Panc1 (cell line): ENCODE results near the gene APBB1. TPM values are rescaled to one million over a fixed set of nuclear protein-coding genes. Genes with fewer than 3 reads are reported as not detected.
A peak's percentile ranks its signal among the peaks of the same experiment; 100 is the strongest.

ENCODE experiments used
- ATAC-seq: fragments of 200-7000 bp; cut with Tn5 transposase; 2 replicates; pipeline ENCODE4 v1.9.1; 2020; ENCODE audit warnings: mild to moderate bottlenecking, moderate library complexity
- BruUV-seq: library from RNA; stranded (reverse); fragments of 400-500 nt; replicated peaks from 2 replicates; lab custom pipeline; 2021; lab: Mats Ljungman, UMichigan
- CTCF ChIA-PET: fragments of 300-600 bp; sonication (Branson Sonifier 250); formaldehyde crosslinking; loops from one replicate; lab custom pipeline; 2022; ENCODE audit warnings: antibody characterized with exemption; lab: Charles Lee
- POLR2A ChIA-PET: fragments of 300-600 bp; sonication (Branson Sonifier 250); formaldehyde crosslinking; loops from one replicate; lab custom pipeline; 2022; ENCODE audit warnings: antibody characterized with exemption; lab: Charles Lee
- DNase-seq: peaks from one replicate; pipeline ENCODE4 v3.0.0-alpha.2; 2010; ENCODE audit warnings: low read depth, low spot score
- H3K27ac ChIP-seq: 2 replicates; pipeline ENCODE4 v1.5.1; 2011; ENCODE audit warnings: mild to moderate bottlenecking, low read length, inconsistent platforms
- H3K27me3 ChIP-seq: fragments of 200-500 bp; sonication (Bioruptor generic); 2 replicates; pipeline ENCODE4 v1.6.0; 2014; ENCODE audit warnings: low read length, inconsistent platforms; ENCODE audit not compliant: control insufficient read depth, insufficient read depth
- H3K36me3 ChIP-seq: fragments of 200-500 bp; sonication (Bioruptor generic); 2 replicates; pipeline ENCODE4 v1.5.1; 2014; ENCODE audit warnings: inconsistent platforms, mild to moderate bottlenecking, low read length, moderate library complexity; ENCODE audit not compliant: control insufficient read depth, insufficient read depth
- H3K4me1 ChIP-seq: 2 replicates; pipeline ENCODE4 v1.5.1; 2011; ENCODE audit warnings: inconsistent platforms, mild to moderate bottlenecking, low read length, moderate library complexity; ENCODE audit not compliant: control insufficient read depth, insufficient read depth
- H3K4me3 ChIP-seq, 2 experiments: 2 replicates each; pipeline ENCODE4 v1.5.1; 2011 to 2012; ENCODE audit warnings: low read depth in 2 of 2, low read length in 2 of 2, mild to moderate bottlenecking in 2 of 2, inconsistent platforms in 1 of 2, moderate library complexity in 1 of 2
- H3K9me3 ChIP-seq: fragments of 200-500 bp; sonication (Bioruptor generic); 2 replicates; pipeline ENCODE4 v1.5.1; 2014; ENCODE audit warnings: low read depth, mild to moderate bottlenecking, inconsistent platforms, low read length, moderate library complexity; ENCODE audit not compliant: control insufficient read depth, insufficient read depth
- CTCF ChIP-seq: fragments of 450-650 bp; IDR thresholded peaks from 2 replicates; pipeline ENCODE4 v1.5.1; 2017; ENCODE audit warnings: mild to moderate bottlenecking
- POLR2AphosphoS5 ChIP-seq: IDR thresholded peaks from 2 replicates; pipeline ENCODE4 v1.6.1; 2012; ENCODE audit warnings: mild to moderate bottlenecking, low read depth, low read length, moderate library complexity
- REST ChIP-seq, 2 experiments: IDR thresholded peaks; 2 replicates each; pipeline ENCODE4 v1.6.1; 2011 to 2012; ENCODE audit warnings: low read depth in 2 of 2, control low read depth in 1 of 2, low read length in 1 of 2, mild to moderate bottlenecking in 1 of 2, moderate library complexity in 1 of 2; ENCODE audit not compliant: insufficient read depth in 1 of 2
- SIN3A ChIP-seq: IDR thresholded peaks from 2 replicates; pipeline ENCODE4 v1.6.1; 2012; ENCODE audit warnings: low read depth, mild to moderate bottlenecking, low read length, moderate library complexity, borderline replicate concordance; ENCODE audit not compliant: insufficient read depth
- TCF7L2 ChIP-seq: IDR thresholded peaks from 2 replicates; pipeline ENCODE4 v1.6.1; 2011; ENCODE audit warnings: mild to moderate bottlenecking, low read depth, low read length, inconsistent platforms
- in situ Hi-C: cut with HindIII; loops from 2 replicates; pipeline ENCODE4 v1.10.0; 2016; ENCODE audit warnings: low sequenced_read_pairs, low pct_unique_long_range_greater_than_20kb
- intact Hi-C: fragments of 100-400 bp; cut with micrococcal nuclease; formaldehyde crosslinking; loops from one replicate; pipeline ENCODE4 v1.10.0; 2022; ENCODE audit not compliant: unreplicated experiment
- total RNA-seq: library from RNA; stranded (reverse); gene quantifications from one replicate; pipeline ENCODE4 v1.2.1, GENCODE V29; 2021; ENCODE audit not compliant: unreplicated experiment

Gene APBB1
- total RNA-seq, 1 experiment from 2014 or later: 9.6 TPM

- ChIA-PET CTCF (interaction anchor here (0.7 kb wide), 1 partner anchor 795 kb away, joined by 4 read pairs; no protein-coding TSS in a partner anchor), POLR2A (interaction anchor here (0.6 kb wide), 1 partner anchor 47 kb away, joined by 9 read pairs; no protein-coding TSS in a partner anchor)
- H3K36me3 ChIP-seq: no peaks in the 10 kb centered on the region
- no TSS peak for BruUV-seq
- no peak for DNase-seq
- H3K9me3 ChIP-seq: no peaks in the 10 kb centered on the region
- TF ChIP-seq SIN3A: no peak
- TF ChIP-seq REST (IDR thresholded peaks at IDR 0.05; ENCODE audit: insufficient read depth in 1 of 2, low read depth in 2 of 2, low read length in 1 of 2): no peak
- no peak for TF ChIP-seq CTCF
- TF ChIP-seq POLR2AphosphoS5: no peak
- no peak for TF ChIP-seq TCF7L2
- H3K4me3 ChIP-seq: no peak overlapping the region; a peak in 1 of 4 replicates
- H3K27ac ChIP-seq: no peak overlapping the region
- intact Hi-C loops: no loop called here
- H3K4me1 ChIP-seq: peaks cover 8% of the 10 kb centered on the region
- in situ Hi-C loops: no loop called here
- ATAC-seq: no peak
- no peaks in the 10 kb centered on the region for H3K27me3 ChIP-seq
These were observed 27.3 kb downstream of the APBB1 start for GRCh38 chr11:6391537-6392134.

- ATAC-seq (no peak), DNase-seq (no peak)
- no peaks in the 10 kb centered on the region for H3K36me3 ChIP-seq
- ChIA-PET POLR2A (interaction anchor here (0.6 kb wide), 1 partner anchor 667 kb away, joined by 6 read pairs; no protein-coding TSS in a partner anchor), CTCF (interaction anchor here (1.3 to 1.6 kb wide), 2 partner anchors 12 to 28 kb away, joined by 10 read pairs; no protein-coding TSS in a partner anchor)
- H3K4me1 ChIP-seq: peaks cover 8% of the 10 kb centered on the region
- TF ChIP-seq CTCF (no peak), POLR2AphosphoS5 (no peak), SIN3A (no peak), REST (IDR thresholded peaks at IDR 0.05; ENCODE audit: insufficient read depth in 1 of 2, low read depth in 2 of 2, low read length in 1 of 2) (no peak), TCF7L2 (no peak)
- no peaks in the 10 kb centered on the region for H3K27me3 ChIP-seq
- in situ Hi-C loops (no loop called here), intact Hi-C loops (no loop called here)
- H3K9me3 ChIP-seq: no peaks in the 10 kb centered on the region
- BruUV-seq: TSS peak; percentile 83
- H3K4me3 ChIP-seq: peak overlapping the region; percentile 58 to 66
- peak overlapping the region; percentile 44 for H3K27ac ChIP-seq
These were observed 28.0 kb downstream of the APBB1 start for GRCh38 chr11:6390718-6391469.
